GM12878 (cell line): Measurements from ENCODE around the gene CNGA4. TPM values are rescaled to one million over a fixed set of nuclear protein-coding genes. Genes with fewer than 3 reads are reported as not detected.
A peak's percentile ranks its signal among the peaks of the same experiment; 100 is the strongest.

Experiments used
- ATAC-seq: fragments of 200-7000 bp; cut with Tn5 transposase; 3 replicates; pipeline ENCODE4 v1.9.1; 2020; ENCODE audit warnings: mild to moderate bottlenecking, moderate library complexity
- BruUV-seq: library from RNA; stranded (reverse); fragments of 400-500 nt; replicated peaks from 2 replicates; lab custom pipeline; 2021; lab: Mats Ljungman, UMichigan
- CTCF ChIA-PET: fragments of 300-600 bp; sonication (Branson Sonifier 250); formaldehyde crosslinking; extraction: SDS; loops from one replicate; lab custom pipeline; 2021; ENCODE audit warnings: inconsistent platforms; lab: Yijun Ruan, JAX
- POLR2A ChIA-PET: fragments of 350-600 bp; formaldehyde crosslinking; extraction: SDS; loops from one replicate; lab custom pipeline; 2021; ENCODE audit warnings: inconsistent platforms; lab: Charles Lee
- RAD21 ChIA-PET: fragments of 300-600 bp; sonication (Branson Sonifier 250); formaldehyde crosslinking; loops from one replicate; lab custom pipeline; 2023; ENCODE audit warnings: antibody characterized with exemption; ENCODE audit not compliant: unreplicated experiment; lab: Charles Lee
- SMC1A ChIA-PET: fragments of 300-600 bp; sonication (Branson Sonifier 250); formaldehyde crosslinking; loops from one replicate; lab custom pipeline; 2023; ENCODE audit not compliant: unreplicated experiment, uncharacterized antibody; lab: Charles Lee
- DNase-seq: peaks from one replicate; pipeline ENCODE4 v3.0.0-alpha.2; 2011; ENCODE audit warnings: low read depth, low spot score
- FAIRE-seq: peaks from 3 replicates; lab custom pipeline; 2011; peaks lifted over from hg19 to GRCh38; lab: Jason Lieb, UNC
- H2AFZ ChIP-seq: 2 replicates; pipeline ENCODE4 v1.6.0; 2011; ENCODE audit warnings: low read depth, low read length, control low read depth; ENCODE audit not compliant: control insufficient read depth
- H3K27ac ChIP-seq: 2 replicates; pipeline ENCODE4 v1.5.1; 2011; ENCODE audit warnings: control low read depth; ENCODE audit not compliant: control insufficient read depth, insufficient read depth
- H3K27me3 ChIP-seq, 2 experiments: replicated peaks in 1 of 2; 2 replicates each; pipeline versions ENCODE4 v1.6.0 to v1.6.1; 2011; ENCODE audit warnings: low read length in 1 of 2; ENCODE audit not compliant: control insufficient read depth in 2 of 2, insufficient read depth in 2 of 2
- H3K36me3 ChIP-seq, 2 experiments: 2 replicates each; pipeline ENCODE4 v1.5.1; 2011; ENCODE audit warnings: low read length in 1 of 2; ENCODE audit not compliant: control insufficient read depth in 2 of 2, insufficient read depth in 2 of 2
- H3K4me1 ChIP-seq: 2 replicates; pipeline ENCODE4 v1.6.1; 2011; ENCODE audit warnings: mild to moderate bottlenecking, low read length, moderate library complexity, mixed read lengths; ENCODE audit not compliant: control insufficient read depth, insufficient read depth
- H3K4me2 ChIP-seq: 2 replicates; pipeline ENCODE4 v1.6.0; 2011; ENCODE audit warnings: control low read depth; ENCODE audit not compliant: control insufficient read depth, insufficient read depth
- H3K4me3 ChIP-seq: fragments of 200-600 bp; sonication (generic); 2 replicates; pipeline ENCODE4 v1.5.1; 2016
- H3K79me2 ChIP-seq: 2 replicates; pipeline ENCODE4 v1.6.0; 2011; ENCODE audit warnings: low read length; ENCODE audit not compliant: control insufficient read depth, insufficient read depth
- H3K9ac ChIP-seq: 2 replicates; pipeline ENCODE4 v1.8.0; 2011; ENCODE audit warnings: low read length, control low read depth, mixed read lengths; ENCODE audit not compliant: control insufficient read depth, insufficient read depth
- H3K9me3 ChIP-seq: replicated peaks from 3 replicates; pipeline ENCODE4 v1.5.1; 2011; ENCODE audit warnings: mild to moderate bottlenecking, low read length; ENCODE audit not compliant: control insufficient read depth, insufficient read depth
- H4K20me1 ChIP-seq: 2 replicates; pipeline ENCODE4 v1.6.0; 2011; ENCODE audit not compliant: control insufficient read depth, insufficient read depth
- ATF7 ChIP-seq: fragments of 450-650 bp; IDR thresholded peaks from 2 replicates; pipeline ENCODE4 v1.6.1; 2016; ENCODE audit warnings: low read depth, mild to moderate bottlenecking
- IKZF2 ChIP-seq, 2 experiments: fragments of 450-650 bp; IDR thresholded peaks; 2 replicates each; pipeline ENCODE4 v1.6.1; 2017; ENCODE audit warnings: mild to moderate bottlenecking in 2 of 2, moderate library complexity in 2 of 2
- MEF2B ChIP-seq: fragments of 450-650 bp; IDR thresholded peaks from 2 replicates; pipeline ENCODE4 v1.6.1; 2018; ENCODE audit warnings: mild to moderate bottlenecking, moderate library complexity; ENCODE audit not compliant: partially characterized antibody, poor library complexity, severe bottlenecking
- WGBS: methylation state at CpG from one replicate; pipeline ENCODE4 v1.1.6; 2016; ENCODE audit warnings: low lambda C conversion rate; ENCODE audit not compliant: insufficient replicate concordance, insufficient coverage; ENCODE audit errors: missing lambda C conversion rate; 5-methylcytosine and 5-hydroxymethylcytosine counted together
- in situ Hi-C: fragments of 300-500 bp; cut with MboI; formaldehyde crosslinking; loops from 9 replicates; pipeline ENCODE4 v1.14.3; 2018; ENCODE audit warnings: mixed read lengths
- intact Hi-C: fragments of 100-400 bp; cut with micrococcal nuclease; formaldehyde crosslinking; loops from one replicate; pipeline ENCODE4 v1.14.2; 2022; ENCODE audit not compliant: unreplicated experiment
- polyA plus RNA-seq, 11 experiments: library from polyadenylated mRNA; depleted of rRNA in 4 of 11; unstranded in 6 of 11; stranded (reverse) in 5 of 11; fragments of >200 nt; fragmentation: Nextera tagmentation in 4 of 11; fragmentation: Illumina TruSeq in 1 of 11; extraction: Ambion mirVana in 4 of 11; extraction: Trizol in 1 of 11; gene quantifications; 1 replicate in 1 of 11; 2 replicates in 10 of 11; pipeline versions ENCODE4 v1.2.1 to v1.2.3, GENCODE V29; 2011 to 2016; ENCODE audit warnings: inconsistent platforms in 2 of 11, missing spikeins in 2 of 11, low read depth in 1 of 11
- total RNA-seq, 4 experiments: library from RNA; depleted of rRNA in 3 of 4; stranded (reverse); fragments of >200 nt in 3 of 4; fragmentation: Illumina TruSeq in 1 of 4; extraction: Trizol in 1 of 4; gene quantifications; 2 replicates each; pipeline versions ENCODE4 v1.2.1 to v1.2.3, GENCODE V29; 2013 to 2021
- TF ChIP-seq, protein P1 (sequence below): fragments of 450-650 bp; IDR thresholded peaks from 2 replicates; pipeline ENCODE4 v1.6.1; 2017; ENCODE audit warnings: mild to moderate bottlenecking, moderate library complexity

Gene CNGA4
- total and polyA plus RNA-seq, 10 of the 15 experiments (the other 5 are each of a cell fraction or from before 2014, with no cell fraction given) = 0.05 to 0.26 (median 0.07) TPM; not detected in 5

DNA sequence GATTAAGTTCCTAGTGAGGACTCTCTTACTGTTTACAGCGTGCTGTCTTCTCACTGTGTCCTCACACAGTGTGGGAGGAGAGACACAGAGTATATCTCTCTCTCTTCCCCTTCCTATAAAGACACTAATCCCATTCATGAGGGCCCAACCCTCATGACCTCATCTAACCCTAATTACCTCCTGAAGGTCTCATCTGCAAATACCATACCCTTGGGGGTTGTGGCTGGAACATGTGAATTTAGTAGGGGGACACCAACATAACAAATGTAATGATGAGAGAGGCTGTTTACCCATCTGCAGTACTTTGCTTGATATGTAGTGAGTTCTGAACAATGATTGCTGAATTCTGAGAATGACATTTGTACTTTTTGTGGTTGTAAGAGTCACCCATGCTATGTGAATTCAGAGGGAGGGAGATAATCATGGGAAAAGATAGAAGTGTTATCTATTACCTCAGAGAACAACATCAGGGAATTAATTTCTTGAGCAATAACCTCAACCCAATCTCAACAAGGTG, 44.8 kb upstream of the CNGA4 start:
- Histone ChIP-seq H3K4me2 (no peak overlapping the region), H3K4me1 (no peaks in the 10 kb centered on the region), H3K9me3 (no peaks in the 10 kb centered on the region), H3K27me3 (no peaks in the 10 kb centered on the region), H3K27ac (no peak overlapping the region), H3K4me3 (no peak overlapping the region), H4K20me1 (no peaks in the 10 kb centered on the region), H3K79me2 (no peaks in the 10 kb centered on the region), H3K36me3 (no peaks in the 10 kb centered on the region), H3K9ac (no peak overlapping the region), H2AFZ (no peak overlapping the region)
- intact Hi-C loops = no loop called here
- FAIRE-seq (no peak), DNase-seq (no peak), ATAC-seq (peak; percentile 64)
- no TSS peak for BruUV-seq
- TF ChIP-seq ATF7 = peak; percentile 56; the same call in 1 of the 2 replicates
- peak; percentile 37 for TF ChIP-seq MEF2B
- TF ChIP-seq IKZF2 (IDR thresholded peaks at IDR 0.05) = no peak
- ChIA-PET RAD21 (no interaction called here), POLR2A (no interaction called here), CTCF (no interaction called here), SMC1A (no interaction called here)
- in situ Hi-C loops = no loop called here
- WGBS = 36% methylated on average over 1 of the region's 1 CpG

DNA sequence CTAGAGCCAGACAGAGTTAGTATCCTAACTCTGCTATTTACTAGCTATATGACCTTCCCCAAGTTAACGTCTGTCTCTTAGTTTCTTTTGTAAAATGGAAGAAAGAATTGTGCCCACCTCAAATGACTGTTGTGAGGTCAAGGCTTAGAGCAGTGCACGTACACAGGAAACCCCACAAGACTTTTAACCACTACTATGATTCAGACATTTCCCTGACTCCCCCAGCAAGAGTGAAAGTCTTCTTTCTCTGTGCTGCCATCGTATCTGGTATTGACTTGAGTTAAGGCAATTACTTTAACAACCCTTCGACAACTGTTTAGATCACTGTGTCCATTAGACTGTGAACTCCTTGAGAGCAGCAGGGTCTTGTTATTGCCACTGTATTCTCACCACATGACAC, 42.5 kb upstream of the CNGA4 start:
- Histone ChIP-seq H3K4me3 (no peak overlapping the region), H2AFZ (no peak overlapping the region), H3K9ac (no peak overlapping the region)
- CTCF ChIA-PET = interaction anchor here (0.8 to 1.3 kb wide), 2 partner anchors 13 to 158 kb away, joined by 3 to 4 read pairs; no protein-coding TSS in a partner anchor
- no peak for DNase-seq
- WGBS = 1% methylated on average over 4 of the region's 4 CpGs
- TF ChIP-seq, protein P1, sequence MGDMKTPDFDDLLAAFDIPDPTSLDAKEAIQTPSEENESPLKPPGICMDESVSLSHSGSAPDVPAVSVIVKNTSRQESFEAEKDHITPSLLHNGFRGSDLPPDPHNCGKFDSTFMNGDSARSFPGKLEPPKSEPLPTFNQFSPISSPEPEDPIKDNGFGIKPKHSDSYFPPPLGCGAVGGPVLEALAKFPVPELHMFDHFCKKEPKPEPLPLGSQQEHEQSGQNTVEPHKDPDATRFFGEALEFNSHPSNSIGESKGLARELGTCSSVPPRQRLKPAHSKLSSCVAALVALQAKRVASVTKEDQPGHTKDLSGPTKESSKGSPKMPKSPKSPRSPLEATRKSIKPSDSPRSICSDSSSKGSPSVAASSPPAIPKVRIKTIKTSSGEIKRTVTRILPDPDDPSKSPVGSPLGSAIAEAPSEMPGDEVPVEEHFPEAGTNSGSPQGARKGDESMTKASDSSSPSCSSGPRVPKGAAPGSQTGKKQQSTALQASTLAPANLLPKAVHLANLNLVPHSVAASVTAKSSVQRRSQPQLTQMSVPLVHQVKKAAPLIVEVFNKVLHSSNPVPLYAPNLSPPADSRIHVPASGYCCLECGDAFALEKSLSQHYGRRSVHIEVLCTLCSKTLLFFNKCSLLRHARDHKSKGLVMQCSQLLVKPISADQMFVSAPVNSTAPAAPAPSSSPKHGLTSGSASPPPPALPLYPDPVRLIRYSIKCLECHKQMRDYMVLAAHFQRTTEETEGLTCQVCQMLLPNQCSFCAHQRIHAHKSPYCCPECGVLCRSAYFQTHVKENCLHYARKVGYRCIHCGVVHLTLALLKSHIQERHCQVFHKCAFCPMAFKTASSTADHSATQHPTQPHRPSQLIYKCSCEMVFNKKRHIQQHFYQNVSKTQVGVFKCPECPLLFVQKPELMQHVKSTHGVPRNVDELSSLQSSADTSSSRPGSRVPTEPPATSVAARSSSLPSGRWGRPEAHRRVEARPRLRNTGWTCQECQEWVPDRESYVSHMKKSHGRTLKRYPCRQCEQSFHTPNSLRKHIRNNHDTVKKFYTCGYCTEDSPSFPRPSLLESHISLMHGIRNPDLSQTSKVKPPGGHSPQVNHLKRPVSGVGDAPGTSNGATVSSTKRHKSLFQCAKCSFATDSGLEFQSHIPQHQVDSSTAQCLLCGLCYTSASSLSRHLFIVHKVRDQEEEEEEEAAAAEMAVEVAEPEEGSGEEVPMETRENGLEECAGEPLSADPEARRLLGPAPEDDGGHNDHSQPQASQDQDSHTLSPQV = no peak
- TF ChIP-seq, all 136 proteins: peak for 0
- POLR2A ChIA-PET = no interaction called here
- Histone ChIP-seq H4K20me1 (no peaks in the 10 kb centered on the region), H3K27ac (no peak overlapping the region), H3K36me3 (no peaks in the 10 kb centered on the region), H3K4me2 (no peak overlapping the region), H3K4me1 (no peaks in the 10 kb centered on the region), H3K9me3 (no peaks in the 10 kb centered on the region), H3K79me2 (no peaks in the 10 kb centered on the region), H3K27me3 (no peaks in the 10 kb centered on the region)
- BruUV-seq = no TSS peak
- in situ Hi-C loops (no loop called here), intact Hi-C loops (no loop called here)
- ATAC-seq (peak; percentile 73), FAIRE-seq (no peak)
- RAD21 ChIA-PET = no interaction called here
- SMC1A ChIA-PET = interaction anchor here (0.9 kb wide), 1 partner anchor 10 kb away, joined by 5 read pairs; the partner anchor contains the start of gene C11orf42
